Pancreas (tissue), 10 donors: Measurements from ENCODE around the gene CRHR1. TPM values are rescaled to one million over a fixed set of nuclear protein-coding genes. Genes with fewer than 3 reads are reported as not detected.
A peak's percentile ranks its signal among the peaks of the same experiment; 100 is the strongest.

ENCODE experiments used
- ATAC-seq, 4 donors: fragments of 200-7000 bp; cut with Tn5 transposase; one replicate each; pipeline versions ENCODE4 v1.8.0 to v1.9.1; 2020; ENCODE audit warnings: mild to moderate bottlenecking in 4 of 4, moderate library complexity in 4 of 4
- DNase-seq, 6 donors: peaks; one replicate each; pipeline ENCODE4 v3.0.0-alpha.2; 2020
- FAIRE-seq: peaks from 2 replicates; lab custom pipeline; 2012; peaks lifted over from hg19 to GRCh38; lab: Jason Lieb, UNC
- H3K27ac ChIP-seq, 4 donors: fragments of 200-600 bp; sonication (generic); 1 replicate in 3 of 4; 2 replicates in 1 of 4; pipeline versions ENCODE4 v1.5.0 to v1.8.0; 2020
- H3K27me3 ChIP-seq, 4 donors: fragments of 200-600 bp; one replicate each; pipeline ENCODE4 v1.8.0; 2021
- H3K36me3 ChIP-seq, 3 donors: fragments of 200-600 bp; sonication (generic) in 1 of 3; one replicate each; pipeline versions ENCODE4 v1.5.0 to v1.8.0; 2020 to 2021
- H3K4me1 ChIP-seq, 3 donors: fragments of 200-600 bp; one replicate each; pipeline ENCODE4 v1.8.0; 2021
- H3K4me3 ChIP-seq, 4 donors: fragments of 200-600 bp; sonication (generic) in 2 of 4; one replicate each; pipeline versions ENCODE4 v1.5.0 to v1.8.0; 2020 to 2021
- H3K9me3 ChIP-seq, 4 donors: fragments of 200-600 bp; one replicate each; pipeline ENCODE4 v1.8.0; 2021
- WGBS, 2 donors: extraction: QIAGEN DNeasy Blood & Tissue Kit; methylation state at CpG; one replicate each; pipeline ENCODE4 v1.1.7; 2013; 5-methylcytosine and 5-hydroxymethylcytosine counted together
- intact Hi-C, 3 donors: fragments of 100-400 bp; cut with DNase I; formaldehyde crosslinking; loops; one replicate each; pipeline versions ENCODE4 v1.11.1 to v1.14.2; 2022
- polyA plus RNA-seq, 2 donors: library from polyadenylated mRNA; stranded (reverse); fragments of 200-250 nt; gene quantifications; one replicate each; pipeline ENCODE4 v1.2.3, GENCODE V29; 2013
- total RNA-seq, 6 donors: library from RNA; stranded (reverse); fragmentation: NEBNext Ultra II Directional in 4 of 6; extraction: Animal tissue kit (Norgen Biotek cat#: 25700) in 4 of 6; gene quantifications; one replicate each; pipeline versions ENCODE4 v1.2.1 to v1.2.4, GENCODE V29; 2021 to 2023
- TF ChIP-seq, protein P1 (sequence below), 4 donors: fragments of 200-600 bp; sonication (generic) in 3 of 4; IDR thresholded peaks; one replicate each; pipeline versions ENCODE4 v1.5.0 to v1.8.0; 2021; ENCODE audit warnings: antibody characterized with exemption in 4 of 4
- donor health status: healthy with polysubstance abuse.
- donor health status: DM: no; HTN: no; CAD: no; lungs with moderate emphysema.
- donor health status: DM: no; HTN: no; CAD: no.
- donor health status: control.
- donor health status: control.
- donor health status: Bipolar disorder and iron deficiency.
- donor health status: DM: yes; HTN: yes; CAD: no.
- donor health status: DM: no; HTN: no; CAD: no.
- donor health status: DM: no; HTN: no; CAD: no.
- donor health status: DM: yes; HTN: yes; CAD: no.

Gene CRHR1
- total and polyA plus RNA-seq, 8 donors: 0.13 to 0.31 TPM; not detected in 6

DNA sequence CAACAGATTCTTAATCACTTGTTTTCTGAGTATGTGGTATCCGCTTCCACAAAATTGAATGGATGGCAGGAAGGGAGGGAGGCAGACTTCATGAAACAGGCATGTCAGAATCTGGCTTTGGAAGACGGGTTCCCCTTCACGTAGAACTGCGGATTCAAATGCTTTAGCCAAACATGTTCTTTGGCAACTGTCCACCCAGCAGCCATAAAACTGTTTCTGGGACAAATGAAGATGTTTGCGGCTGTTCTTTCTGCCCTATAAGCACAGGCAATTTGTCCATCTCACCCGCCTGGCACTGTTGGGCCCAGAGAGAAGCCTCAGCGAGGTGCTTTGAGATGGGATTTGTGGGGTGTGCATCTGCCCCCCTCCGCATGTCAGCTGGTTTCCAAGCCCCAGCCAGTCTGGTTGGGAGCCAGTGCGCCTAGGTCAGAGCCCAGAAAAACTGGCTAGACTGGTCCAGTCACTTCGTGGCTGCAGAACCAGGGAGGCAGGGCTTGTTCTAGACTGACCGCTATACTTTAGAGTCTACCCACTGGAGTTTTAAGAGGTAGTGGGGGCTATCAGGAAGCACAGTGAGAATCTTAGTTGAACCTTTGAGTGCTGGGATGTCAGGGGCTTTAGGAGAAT, 6.3 kb downstream of the CRHR1 start:
- intact Hi-C loops: no loop called here
- FAIRE-seq: no peak
- H3K4me3 ChIP-seq: no peak overlapping the region
- TF ChIP-seq, protein P1, sequence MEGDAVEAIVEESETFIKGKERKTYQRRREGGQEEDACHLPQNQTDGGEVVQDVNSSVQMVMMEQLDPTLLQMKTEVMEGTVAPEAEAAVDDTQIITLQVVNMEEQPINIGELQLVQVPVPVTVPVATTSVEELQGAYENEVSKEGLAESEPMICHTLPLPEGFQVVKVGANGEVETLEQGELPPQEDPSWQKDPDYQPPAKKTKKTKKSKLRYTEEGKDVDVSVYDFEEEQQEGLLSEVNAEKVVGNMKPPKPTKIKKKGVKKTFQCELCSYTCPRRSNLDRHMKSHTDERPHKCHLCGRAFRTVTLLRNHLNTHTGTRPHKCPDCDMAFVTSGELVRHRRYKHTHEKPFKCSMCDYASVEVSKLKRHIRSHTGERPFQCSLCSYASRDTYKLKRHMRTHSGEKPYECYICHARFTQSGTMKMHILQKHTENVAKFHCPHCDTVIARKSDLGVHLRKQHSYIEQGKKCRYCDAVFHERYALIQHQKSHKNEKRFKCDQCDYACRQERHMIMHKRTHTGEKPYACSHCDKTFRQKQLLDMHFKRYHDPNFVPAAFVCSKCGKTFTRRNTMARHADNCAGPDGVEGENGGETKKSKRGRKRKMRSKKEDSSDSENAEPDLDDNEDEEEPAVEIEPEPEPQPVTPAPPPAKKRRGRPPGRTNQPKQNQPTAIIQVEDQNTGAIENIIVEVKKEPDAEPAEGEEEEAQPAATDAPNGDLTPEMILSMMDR (IDR thresholded peaks at IDR 0.05): no peak
- peak in 4 of 6 donors; percentile 15 to 50 (median 32) for DNase-seq
- no peak overlapping the region for H3K27ac ChIP-seq
- H3K9me3 ChIP-seq: no peaks in the 10 kb centered on the region
- 27 to 29% methylated on average over 11 of the region's 11 CpGs for WGBS, 2 donors
- no peaks in the 10 kb centered on the region for H3K36me3 ChIP-seq
- H3K27me3 ChIP-seq: no peaks in the 10 kb centered on the region
- peaks cover 0 to 7% (median 5%) of the 10 kb centered on the region in 3 donors for H3K4me1 ChIP-seq
- peak; percentile 54 to 72 (median 68) for ATAC-seq

DNA sequence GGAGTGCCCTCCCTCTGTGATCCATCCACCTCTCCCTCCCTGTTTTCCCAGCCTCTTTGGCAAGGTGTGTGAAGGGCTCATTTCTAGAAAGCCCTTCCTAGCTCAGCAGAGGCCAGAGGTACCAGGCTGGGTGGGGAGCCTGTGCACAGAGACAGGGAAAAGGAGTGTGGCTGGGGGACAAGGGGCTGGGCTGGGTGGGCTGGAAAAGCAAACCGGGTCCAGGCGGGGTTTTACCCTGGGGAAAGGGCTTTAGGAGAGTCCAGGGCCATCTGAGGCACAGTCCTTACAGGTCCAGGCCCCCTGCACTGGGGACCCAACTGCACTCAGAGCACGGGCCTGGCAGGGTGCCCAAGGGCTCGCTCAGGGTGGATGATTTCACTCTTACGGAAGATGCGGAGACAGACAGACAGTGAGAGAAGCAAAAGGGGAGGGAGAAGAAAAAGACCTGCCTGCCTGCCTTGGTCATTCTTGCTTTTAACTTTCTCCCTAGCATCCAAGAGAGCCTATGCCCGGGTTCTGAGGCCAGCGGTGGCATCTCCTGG, 7.0 kb downstream of the CRHR1 start:
- H3K27ac ChIP-seq: no peak overlapping the region
- no peaks in the 10 kb centered on the region for H3K36me3 ChIP-seq
- H3K27me3 ChIP-seq: no peaks in the 10 kb centered on the region
- no peak for DNase-seq
- H3K9me3 ChIP-seq: no peaks in the 10 kb centered on the region
- WGBS, 2 donors: 28 to 35% methylated on average over 7 to 8 of the region's 8 CpGs
- no peak for ATAC-seq
- TF ChIP-seq, protein P1 (IDR thresholded peaks at IDR 0.05): no peak
- no peak overlapping the region for H3K4me3 ChIP-seq
- peaks cover 0 to 7% (median 5%) of the 10 kb centered on the region in 3 donors for H3K4me1 ChIP-seq
- FAIRE-seq: no peak
- intact Hi-C loops: no loop called here

DNA sequence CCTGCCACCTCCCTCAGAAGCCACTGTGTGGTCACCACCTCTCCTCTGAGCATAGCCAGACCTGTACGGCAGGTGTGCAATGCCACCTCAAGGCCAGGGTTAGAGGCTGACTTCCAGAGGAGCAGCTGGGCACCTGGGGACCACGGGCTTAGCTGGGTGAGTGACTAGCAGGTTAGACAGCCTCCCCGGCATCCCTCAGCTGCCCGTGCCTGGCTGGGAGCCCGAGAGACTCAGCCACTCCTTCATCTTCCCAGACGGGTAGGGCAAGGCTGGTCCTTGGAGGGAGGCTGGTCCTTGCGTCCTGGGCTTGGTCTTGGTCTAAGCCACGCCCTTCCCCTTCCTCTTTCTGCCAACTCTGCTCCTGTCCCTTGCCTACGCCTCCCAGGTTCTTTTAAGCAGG, 7.8 kb downstream of the CRHR1 start:
- peak in 5 of 6 donors; percentile 34 to 66 (median 58) for DNase-seq

DNA sequence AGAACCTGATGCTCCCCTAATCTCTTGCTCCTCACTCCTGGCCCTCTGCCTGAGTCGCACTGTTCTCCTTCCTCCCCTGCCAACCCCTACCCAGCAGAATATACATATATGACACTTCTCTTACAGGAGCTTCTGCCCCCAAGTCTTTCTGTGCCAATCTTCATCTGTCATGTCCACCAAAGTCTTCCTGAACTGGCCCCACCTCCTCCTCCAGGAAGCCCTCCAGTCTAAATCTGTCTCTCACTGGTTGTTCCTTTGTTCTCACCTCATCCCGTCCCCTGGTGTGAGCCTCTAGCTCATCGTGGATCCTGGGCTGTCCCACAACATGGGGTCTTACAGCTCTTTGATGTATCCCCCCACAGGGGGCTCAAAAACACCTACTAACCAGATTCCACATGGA, 8.3 kb downstream of the CRHR1 start:
- 49 to 51% methylated on average over 3 of the region's 3 CpGs for WGBS, 2 donors
- intact Hi-C loops: no loop called here
- FAIRE-seq (no peak), DNase-seq (no peak), ATAC-seq (no peak)
- Histone ChIP-seq H3K27ac (no peak overlapping the region), H3K4me1 (peaks cover 0 to 7% (median 5%) of the 10 kb centered on the region in 3 donors), H3K9me3 (no peaks in the 10 kb centered on the region), H3K36me3 (no peaks in the 10 kb centered on the region), H3K4me3 (no peak overlapping the region), H3K27me3 (no peaks in the 10 kb centered on the region)
- TF ChIP-seq, protein P1 (IDR thresholded peaks at IDR 0.05): no peak

More for the DNA sequence above, 7.8 kb downstream of the CRHR1 start:
- no peaks in the 10 kb centered on the region for H3K27me3 ChIP-seq
- ATAC-seq (peak; percentile 62 to 89 (median 76)), FAIRE-seq (no peak)
- no peaks in the 10 kb centered on the region for H3K36me3 ChIP-seq
- H3K27ac ChIP-seq: no peak overlapping the region
- TF ChIP-seq, protein P1 (IDR thresholded peaks at IDR 0.05): no peak
- intact Hi-C loops: no loop called here
- H3K4me3 ChIP-seq: no peak overlapping the region
- no peaks in the 10 kb centered on the region for H3K9me3 ChIP-seq
- H3K4me1 ChIP-seq: peaks cover 0 to 7% (median 5%) of the 10 kb centered on the region in 3 donors
- WGBS, 2 donors: 13 to 21% methylated on average over 9 of the region's 9 CpGs
